DOHH2 (cell line): ENCODE results near the gene RFPL2.

Experiments
- H3F3A ChIP-seq: fragments of 200-600 bp; sonication (generic), shearing (Covaris generic); 2 replicates; pipeline ENCODE4 v1.6.0; 2016; ENCODE audit warnings: antibody characterized with exemption, mild to moderate bottlenecking; ENCODE audit not compliant: control insufficient read depth, insufficient read depth
- H3K27ac ChIP-seq: fragments of 200-600 bp; sonication (generic); 2 replicates; pipeline ENCODE4 v1.5.1; 2014; ENCODE audit warnings: low read depth, mild to moderate bottlenecking, low read length, moderate library complexity
- H3K27me3 ChIP-seq: fragments of 200-600 bp; sonication (generic); 2 replicates; pipeline ENCODE4 v1.6.1; 2014; ENCODE audit warnings: mild to moderate bottlenecking, low read length, mixed read lengths; ENCODE audit not compliant: control insufficient read depth
- H3K36me3 ChIP-seq: fragments of 200-600 bp; sonication (generic); 2 replicates; pipeline ENCODE4 v1.6.1; 2014; ENCODE audit warnings: mild to moderate bottlenecking, low read length, moderate library complexity, mixed read lengths; ENCODE audit not compliant: control insufficient read depth
- H3K4me1 ChIP-seq: fragments of 200-600 bp; sonication (generic); 2 replicates; pipeline ENCODE4 v1.6.1; 2014; ENCODE audit warnings: mild to moderate bottlenecking, low read length, mixed read lengths; ENCODE audit not compliant: control insufficient read depth
- H3K4me2 ChIP-seq: fragments of 200-600 bp; sonication (generic); 2 replicates; pipeline ENCODE4 v1.6.0; 2014; ENCODE audit warnings: mild to moderate bottlenecking, low read length, moderate library complexity
- H3K4me3 ChIP-seq: fragments of 200-600 bp; sonication (generic); 2 replicates; pipeline ENCODE4 v1.5.1; 2014; ENCODE audit warnings: mild to moderate bottlenecking, low read length, mixed read lengths
- H3K79me2 ChIP-seq: fragments of 200-600 bp; sonication (generic); 2 replicates; pipeline ENCODE4 v1.6.1; 2014; ENCODE audit warnings: mild to moderate bottlenecking, low read length, mixed read lengths; ENCODE audit not compliant: control insufficient read depth
- H3K9me2 ChIP-seq: fragments of 200-600 bp; sonication (generic); replicated peaks from 2 replicates; pipeline ENCODE4 v1.6.1; 2014; ENCODE audit warnings: mild to moderate bottlenecking, low read length, mixed read lengths; ENCODE audit not compliant: control insufficient read depth
- H3K9me3 ChIP-seq: fragments of 200-600 bp; sonication (generic); 2 replicates; pipeline ENCODE4 v1.6.1; 2014; ENCODE audit warnings: antibody characterized with exemption, low read length, mixed read lengths; ENCODE audit not compliant: control insufficient read depth, insufficient read depth
- H4K20me1 ChIP-seq: fragments of 200-600 bp; sonication (generic); 2 replicates; pipeline ENCODE4 v1.6.0; 2014; ENCODE audit warnings: low read depth, mild to moderate bottlenecking, antibody characterized with exemption, low read length, moderate library complexity; ENCODE audit not compliant: control insufficient read depth, insufficient read depth
- CTCF ChIP-seq: fragments of 200-600 bp; sonication (generic); IDR thresholded peaks from one replicate; pipeline ENCODE4 v1.5.1; 2014; ENCODE audit warnings: antibody characterized with exemption, mild to moderate bottlenecking, low read depth, low read length; ENCODE audit not compliant: poor library complexity, severe bottlenecking
- EZH2phosphoT487 ChIP-seq: fragments of 200-600 bp; sonication (generic); IDR thresholded peaks from 2 replicates; pipeline ENCODE4 v1.6.1; 2017; ENCODE audit warnings: borderline replicate concordance, mild to moderate bottlenecking, antibody characterized with exemption, low read length, moderate library complexity, mixed read lengths

The RFPL2 gene

DNA sequence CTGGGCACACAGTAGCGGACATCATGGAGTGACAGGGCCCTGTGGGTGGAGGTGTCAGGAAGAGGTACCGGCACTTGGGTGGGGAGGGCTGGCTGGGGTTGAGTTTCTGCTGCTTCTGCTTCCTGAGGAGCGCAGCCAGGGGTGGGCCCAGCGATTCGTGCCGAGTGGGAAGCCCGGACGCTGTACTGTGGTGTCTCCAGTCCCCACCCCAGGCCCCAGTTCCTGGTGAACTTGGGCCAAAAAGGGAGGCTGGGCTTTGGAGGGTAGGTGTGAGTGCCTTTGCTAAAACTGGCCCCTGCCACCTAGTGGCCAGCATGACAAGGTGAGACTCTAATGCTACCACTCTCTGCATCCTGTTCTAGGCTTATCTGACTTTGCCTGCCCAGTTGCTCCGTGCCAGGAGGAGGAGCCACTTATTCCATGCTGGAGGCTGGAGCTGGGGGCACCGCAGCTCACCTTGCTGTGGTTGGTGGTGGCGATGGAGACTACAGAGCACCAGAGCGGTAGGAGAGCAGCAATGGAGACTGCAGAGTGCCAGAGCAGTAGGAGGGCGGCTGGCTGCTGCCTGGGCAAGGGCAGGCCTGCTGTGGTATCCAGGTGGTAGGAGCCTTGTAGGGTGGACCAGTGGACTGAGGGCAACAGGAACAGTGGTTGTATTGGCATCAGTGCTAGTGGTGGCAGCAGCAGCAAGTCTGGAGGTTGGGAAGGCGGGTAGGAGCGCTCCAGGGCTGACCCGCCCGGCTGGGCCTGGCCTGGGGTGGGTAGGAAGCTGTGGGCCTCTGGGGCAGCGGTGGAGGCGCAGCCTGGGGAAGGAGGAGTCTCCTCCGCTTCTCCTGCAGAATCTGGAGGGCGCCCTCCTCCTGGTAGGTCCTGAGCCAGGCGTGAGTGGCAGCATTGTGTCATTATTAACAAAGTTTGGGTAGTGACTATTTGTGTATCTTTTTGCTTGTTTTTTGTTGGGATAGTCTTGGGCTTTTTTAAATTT, 2.2 kb upstream of the RFPL2 start:
- Histone ChIP-seq H3K27me3 (no peaks in the 10 kb centered on the region), H3K4me2 (no peak overlapping the region), H4K20me1 (no peaks in the 10 kb centered on the region), H3K4me1 (no peaks in the 10 kb centered on the region), H3K27ac (no peak overlapping the region), H3K4me3 (no peak overlapping the region), H3K9me2 (no peaks in the 10 kb centered on the region), H3K79me2 (no peaks in the 10 kb centered on the region), H3F3A (no peaks in the 10 kb centered on the region), H3K9me3 (no peaks in the 10 kb centered on the region), H3K36me3 (no peaks in the 10 kb centered on the region)
- no peak for TF ChIP-seq EZH2phosphoT487
- peak; percentile 67 for TF ChIP-seq CTCF

DNA sequence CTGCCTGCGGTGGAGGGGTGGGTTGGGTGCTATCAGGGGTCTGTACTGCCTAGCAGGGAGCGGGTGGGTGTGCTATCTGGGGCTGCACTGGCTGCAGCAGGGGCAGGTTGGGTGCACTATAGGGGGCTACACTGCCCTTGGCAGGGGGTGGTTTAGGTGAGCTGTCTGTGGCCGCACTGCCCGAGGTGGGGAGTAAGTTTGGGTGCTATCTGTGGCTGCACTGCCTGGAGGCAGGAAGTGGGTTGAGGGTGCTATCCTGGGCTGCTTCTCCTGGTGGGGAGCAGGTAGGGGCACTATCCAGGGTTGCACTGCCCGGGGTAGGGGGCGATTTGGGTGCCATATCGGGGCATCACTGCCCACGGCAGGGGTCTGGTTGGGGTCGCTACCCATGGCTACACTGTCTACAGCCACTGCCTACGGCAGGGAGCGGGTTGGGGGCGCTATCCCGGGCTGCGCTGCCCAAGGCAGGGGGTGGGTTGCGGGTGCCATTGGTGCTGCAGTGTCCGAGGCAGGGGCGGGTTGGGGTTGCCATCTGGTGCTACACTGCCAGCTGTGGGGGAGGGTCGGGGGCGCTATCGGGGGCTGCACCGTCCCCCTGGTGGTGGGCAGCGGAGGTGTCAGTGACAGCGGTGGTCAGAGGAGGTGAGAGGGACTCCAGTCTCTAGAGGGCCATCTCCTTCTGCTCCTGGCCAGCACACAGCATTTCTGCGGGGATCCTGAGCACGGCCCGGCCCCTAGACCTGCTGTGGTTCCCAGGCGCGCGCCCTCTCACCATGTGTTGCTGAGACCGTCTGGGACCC, 1.3 kb upstream of the RFPL2 start:
- H3K27me3 ChIP-seq = no peaks in the 10 kb centered on the region
- no peaks in the 10 kb centered on the region for H3F3A ChIP-seq
- H3K4me3 ChIP-seq = no peak overlapping the region

More for the DNA sequence above, 1.3 kb upstream of the RFPL2 start:
- no peaks in the 10 kb centered on the region for H3K9me2 ChIP-seq
- no peaks in the 10 kb centered on the region for H3K4me1 ChIP-seq
- no peaks in the 10 kb centered on the region for H4K20me1 ChIP-seq
- H3K79me2 ChIP-seq = no peaks in the 10 kb centered on the region
- no peaks in the 10 kb centered on the region for H3K36me3 ChIP-seq
- H3K9me3 ChIP-seq = no peaks in the 10 kb centered on the region
- TF ChIP-seq EZH2phosphoT487 (no peak), CTCF (no peak)
- no peak overlapping the region for H3K27ac ChIP-seq
- H3K4me2 ChIP-seq = no peak overlapping the region
